GM12875 (cell line): ENCODE results near the gene B4GALT7.

Source experiments
- H3K4me3 ChIP-seq: one replicate; pipeline ENCODE4 v1.5.1; 2011; ENCODE audit warnings: low read depth, low read length, control low read depth
- CTCF ChIP-seq: IDR thresholded peaks from 2 replicates; pipeline ENCODE4 v1.5.1; 2011; ENCODE audit warnings: low read depth, mild to moderate bottlenecking, control low read depth, inconsistent platforms, low read length, moderate library complexity, borderline replicate concordance; ENCODE audit not compliant: insufficient read depth

B4GALT7 gene

GRCh38 chr5:177593511-177593910 lies 6.4 kb upstream of the B4GALT7 start:
- no peak overlapping the region for H3K4me3 ChIP-seq
- TF ChIP-seq CTCF, result no peak

GRCh38 chr5:177594071-177594470 lies 5.9 kb upstream of the B4GALT7 start:
- no peak overlapping the region for H3K4me3 ChIP-seq

GRCh38 chr5:177595026-177595585 lies 4.8 kb upstream of the B4GALT7 start:
- TF ChIP-seq CTCF, result no peak
- H3K4me3 ChIP-seq, result no peak overlapping the region

More at GRCh38 chr5:177594071-177594470, 5.9 kb upstream of the B4GALT7 start:
- TF ChIP-seq CTCF, result no peak

- no peak overlapping the region for H3K4me3 ChIP-seq
- no peak for TF ChIP-seq CTCF
Measured at GRCh38 chr5:177595991-177596774, 3.7 kb upstream of the B4GALT7 start.

GRCh38 chr5:177596775-177597238 lies 3.1 kb upstream of the B4GALT7 start:
- no peak for TF ChIP-seq CTCF
- H3K4me3 ChIP-seq, result no peak overlapping the region

- H3K4me3 ChIP-seq, result no peak overlapping the region
- no peak for TF ChIP-seq CTCF
Measured at GRCh38 chr5:177598477-177598876, 1.5 kb upstream of the B4GALT7 start.
